ENCODE data around the gene PTGES3L. TPM values are rescaled to one million over a fixed set of nuclear protein-coding genes. Genes with fewer than 3 reads are reported as not detected.
"Not testable (repeated sequence)": the region's sequence is repeated elsewhere in the genome, so short reads cannot be mapped to it uniquely, and the experiment has no call there.

Gene PTGES3L
- total and polyA plus RNA-seq, 5 experiments from 2014 or later, result 0.30 to 0.51 (median 0.44) TPM; not detected in 1

GRCh38 chr17:42992872-42993271 lies 13.0 kb upstream of the PTGES3L start:
- ATAC-seq, result no peak
- POLR2A ChIA-PET, result interaction anchor here (0.6 kb wide), 2 partner anchors 9 to 28 kb away, joined by 3 read pairs; no protein-coding TSS in a partner anchor
- no peak for DNase-seq
- H3K27ac Mint-ChIP-seq, result peak overlapping the region in 2 of 10 donors; percentile 49 to 62
- H3K9me3 Mint-ChIP-seq, result no peaks in the 10 kb centered on the region
- H3K27me3 Mint-ChIP-seq, result no peaks in the 10 kb centered on the region
- H3K4me1 Mint-ChIP-seq, result peaks cover 3 to 13% (median 6%) of the 10 kb centered on the region in 4 donors
- no peak overlapping the region for H3K4me3 Mint-ChIP-seq
- peaks cover 5 to 52% (median 22%) of the 10 kb centered on the region in 3 donors for H3K36me3 Mint-ChIP-seq

DNA sequence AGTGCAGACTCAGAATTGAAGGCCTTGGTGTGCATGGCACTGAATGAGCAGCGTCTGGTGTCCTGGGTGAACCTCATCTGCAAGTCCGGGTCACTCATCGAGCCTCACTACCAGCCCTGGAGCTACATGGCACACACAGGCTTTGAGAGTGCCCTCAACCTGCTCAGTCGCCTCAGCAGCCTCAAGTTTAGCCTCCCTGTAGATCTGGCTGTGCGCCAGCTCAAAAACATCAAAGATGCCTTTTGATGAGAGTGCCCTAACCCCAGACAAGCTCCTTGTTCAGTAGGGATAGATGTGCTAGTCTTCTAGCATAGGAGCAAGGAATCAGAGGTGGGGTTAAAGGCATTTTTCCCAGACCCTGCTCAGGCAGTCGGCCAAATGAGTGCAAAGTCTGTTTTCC lies 11.6 kb upstream of the PTGES3L start:
- DNase-seq, result no peak
- H3K36me3 Mint-ChIP-seq, result peaks cover 5 to 66% (median 22%) of the 10 kb centered on the region in 3 donors
- POLR2A ChIA-PET, result interaction anchor here (0.6 to 1.1 kb wide), 2 partner anchors 8 to 369 kb away, joined by 4 to 6 read pairs; no protein-coding TSS in a partner anchor
- H3K9me3 Mint-ChIP-seq, result no peaks in the 10 kb centered on the region
- no peak overlapping the region for H3K4me3 Mint-ChIP-seq
- H3K4me1 Mint-ChIP-seq, result peaks cover 0 to 6% (median 2%) of the 10 kb centered on the region in 4 donors
- no peaks in the 10 kb centered on the region for H3K27me3 Mint-ChIP-seq
- peak overlapping the region in 1 of 10 donors; percentile 13 for H3K27ac Mint-ChIP-seq
- no peak for ATAC-seq

GRCh38 chr17:42989726-42990652 lies 10.1 kb upstream of the PTGES3L start:
- no peak overlapping the region for H3K4me3 Mint-ChIP-seq
- H3K36me3 Mint-ChIP-seq, result peaks cover 5 to 78% (median 24%) of the 10 kb centered on the region in 3 donors
- peak overlapping the region in 2 of 10 donors; percentile 20 for H3K27ac Mint-ChIP-seq
- no peaks in the 10 kb centered on the region for H3K27me3 Mint-ChIP-seq
- no peaks in the 10 kb centered on the region for H3K9me3 Mint-ChIP-seq
- ATAC-seq (no peak), DNase-seq (no peak)
- H3K4me1 Mint-ChIP-seq, result peaks cover 0 to 16% (median 4%) of the 10 kb centered on the region in 4 donors
- POLR2A ChIA-PET, result no interaction called here

DNA sequence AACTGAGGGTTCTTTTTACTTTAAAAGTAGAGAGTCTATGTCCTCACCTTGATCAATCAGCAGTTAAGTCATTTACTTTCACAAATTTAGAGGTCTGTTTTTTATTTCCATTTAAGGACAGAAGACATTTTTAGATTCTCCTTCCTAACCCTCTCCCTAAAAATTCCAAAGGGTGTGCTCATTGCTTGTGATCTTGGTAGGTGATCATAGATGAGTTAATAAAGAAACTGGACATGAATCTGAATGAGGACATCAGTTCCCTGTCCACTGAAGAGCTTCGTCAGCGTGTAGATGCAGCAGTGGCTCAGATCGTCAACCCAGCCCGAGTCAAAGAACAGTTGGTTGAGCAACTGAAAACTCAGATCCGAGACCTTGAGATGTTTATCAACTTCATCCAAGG lies 9.3 kb upstream of the PTGES3L start:
- ATAC-seq, result no peak

GRCh38 chr17:42985225-42985624 lies 5.3 kb upstream of the PTGES3L start:
- ATAC-seq (no peak), DNase-seq (peak in 1 of 10 donors; percentile 17)
- POLR2A ChIA-PET, result interaction anchor here (0.6 to 2.1 kb wide), 2 partner anchors 13 to 414 kb away, joined by 4 to 17 read pairs; partner anchors contain the start of gene RPL27
- H3K36me3 Mint-ChIP-seq, result peaks cover 4 to 62% (median 21%) of the 10 kb centered on the region in 3 donors
- no peaks in the 10 kb centered on the region for H3K9me3 Mint-ChIP-seq
- no peaks in the 10 kb centered on the region for H3K27me3 Mint-ChIP-seq
- H3K27ac Mint-ChIP-seq, result peak overlapping the region in 3 of 10 donors; percentile 17 to 81 (median 72)
- peaks cover 11 to 51% (median 28%) of the 10 kb centered on the region in 4 donors for H3K4me1 Mint-ChIP-seq
- peak overlapping the region in 1 of 10 donors; percentile 63 for H3K4me3 Mint-ChIP-seq

More for the DNA sequence above, 9.3 kb upstream of the PTGES3L start:
- H3K9me3 Mint-ChIP-seq, result no peaks in the 10 kb centered on the region
- peaks cover 5 to 86% (median 27%) of the 10 kb centered on the region in 3 donors for H3K36me3 Mint-ChIP-seq
- no peaks in the 10 kb centered on the region for H3K27me3 Mint-ChIP-seq
- POLR2A ChIA-PET, result no interaction called here
- H3K4me3 Mint-ChIP-seq, result no peak overlapping the region
- peaks cover 0 to 24% (median 6%) of the 10 kb centered on the region in 4 donors for H3K4me1 Mint-ChIP-seq
- peak overlapping the region in 1 of 10 donors; percentile 75 for H3K27ac Mint-ChIP-seq
- no peak for DNase-seq

DNA sequence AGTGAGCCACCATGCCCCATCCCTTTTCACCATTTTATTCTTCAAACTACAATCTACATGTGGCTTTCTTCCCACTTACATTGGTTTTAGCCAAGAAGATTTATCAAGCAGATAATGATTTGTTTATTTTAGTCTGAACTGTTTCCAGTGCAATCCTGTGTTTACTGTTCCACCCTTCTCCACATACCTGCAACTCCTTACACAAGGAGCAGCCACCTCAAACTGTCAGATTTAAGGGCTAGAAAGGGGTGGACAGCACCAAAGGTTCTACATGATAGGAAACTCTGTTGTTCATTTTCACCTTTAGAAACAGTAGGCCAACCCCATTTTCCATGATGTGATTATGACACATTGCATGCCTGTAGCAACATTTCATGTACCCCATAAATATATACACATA lies 2.4 kb upstream of the PTGES3L start:
- DNase-seq, result no peak
- H3K4me3 Mint-ChIP-seq, result peak overlapping the region in 9 of 10 donors; percentile 25 to 97 (median 94)
- H3K27me3 Mint-ChIP-seq, result no peaks in the 10 kb centered on the region
- peaks cover 16 to 61% (median 40%) of the 10 kb centered on the region in 4 donors for H3K4me1 Mint-ChIP-seq
- H3K27ac Mint-ChIP-seq, result peak overlapping the region in 6 of 10 donors; percentile 37 to 96 (median 57)
- POLR2A ChIA-PET, result no interaction called here
- H3K9me3 Mint-ChIP-seq, result no peaks in the 10 kb centered on the region
- peaks cover 0 to 33% (median 5%) of the 10 kb centered on the region in 3 donors for H3K36me3 Mint-ChIP-seq
- ATAC-seq, result no peak

GRCh38 chr17:42980766-42981397 lies 1.0 kb upstream of the PTGES3L start:
- Mint-ChIP-seq H3K9me3 (no peaks in the 10 kb centered on the region), H3K4me1 (peaks cover 16 to 57% (median 40%) of the 10 kb centered on the region in 4 donors), H3K4me3 (peak overlapping the region; percentile 91 to 97 (median 94)), H3K27ac (peak overlapping the region; percentile 75 to 99 (median 94)), H3K27me3 (no peaks in the 10 kb centered on the region), H3K36me3 (peaks cover 0 to 21% (median 5%) of the 10 kb centered on the region in 3 donors)
- peak; percentile 77 to 81 for ATAC-seq
- POLR2A ChIA-PET, result interaction anchor here (0.6 to 2.9 kb wide), 4 partner anchors 17 to 386 kb away, joined by 3 to 18 read pairs (median 4); partner anchors contain the start of gene RPL27
- peak; percentile 26 to 72 (median 48) for DNase-seq

GRCh38 chr17:42980274-42980765 lies 440 bp upstream of the PTGES3L start, which contains the start of gene RUNDC1:
Gene RUNDC1, plus strand, starts transcription at chr17:42980565. Its CDS starts 12 bp downstream, at chr17:42980577.
- ATAC-seq (peak; percentile 85 to 90), DNase-seq (peak; percentile 85 to 94 (median 89))
- no peaks in the 10 kb centered on the region for H3K9me3 Mint-ChIP-seq
- H3K27me3 Mint-ChIP-seq, result no peaks in the 10 kb centered on the region
- POLR2A ChIA-PET, result interaction anchor here (0.8 to 2.9 kb wide), 6 partner anchors 12 to 380 kb away, joined by 3 to 18 read pairs (median 4); partner anchors contain the start of genes BECN1 and RPL27
- H3K36me3 Mint-ChIP-seq, result peaks cover 0 to 16% (median 2%) of the 10 kb centered on the region in 3 donors
- peaks cover 16 to 51% (median 39%) of the 10 kb centered on the region in 4 donors for H3K4me1 Mint-ChIP-seq
- peak within 1 kb of the TSS; percentile 92 to 99 (median 96) for H3K27ac Mint-ChIP-seq
- peak within 1 kb of the TSS; percentile 91 to 100 (median 98) for H3K4me3 Mint-ChIP-seq

- DNase-seq, H3K36me3 Mint-ChIP-seq, H3K9me3 Mint-ChIP-seq, H3K4me3 Mint-ChIP-seq, POLR2A ChIA-PET, ATAC-seq, H3K27me3 Mint-ChIP-seq: not testable (repeated sequence)
- H3K4me1 Mint-ChIP-seq, result peaks cover 7 to 19% (median 14%) of the 10 kb centered on the region in 4 donors
- peak overlapping the region in 1 of 10 donors; percentile 14 for H3K27ac Mint-ChIP-seq
These were observed 4.2 kb downstream of the PTGES3L start for GRCh38 chr17:42975701-42976100.

- Mint-ChIP-seq H3K4me1 (peaks cover 5 to 14% (median 12%) of the 10 kb centered on the region in 4 donors), H3K9me3 (no peaks in the 10 kb centered on the region), H3K27me3 (peaks cover 0 to 2% (median 0%) of the 10 kb centered on the region in 5 donors), H3K4me3 (no peak overlapping the region), H3K27ac (peak overlapping the region in 2 of 10 donors; percentile 48 to 83), H3K36me3 (no peaks in the 10 kb centered on the region)
- ATAC-seq (no peak), DNase-seq (no peak)
- POLR2A ChIA-PET, result interaction anchor here (0.7 to 1.2 kb wide), 2 partner anchors 196 to 1321 kb away, joined by 3 read pairs; partner anchors contain the start of gene NBR1
These were observed 4.6 kb downstream of the PTGES3L start for GRCh38 chr17:42975265-42975664.

GRCh38 chr17:42973323-42973722 lies 6.6 kb downstream of the PTGES3L start:
- H3K4me1 Mint-ChIP-seq, H3K27ac Mint-ChIP-seq, H3K4me3 Mint-ChIP-seq, DNase-seq, H3K36me3 Mint-ChIP-seq, H3K27me3 Mint-ChIP-seq, ATAC-seq, POLR2A ChIA-PET, H3K9me3 Mint-ChIP-seq: not testable (repeated sequence)

GRCh38 chr17:42971589-42971988 lies 8.3 kb downstream of the PTGES3L start:
- POLR2A ChIA-PET, result no interaction called here
- ATAC-seq, result no peak
- Mint-ChIP-seq H3K27me3 (peaks cover 0 to 2% (median 0%) of the 10 kb centered on the region in 5 donors), H3K4me1 (peaks cover 0 to 2% (median 0%) of the 10 kb centered on the region in 4 donors), H3K36me3 (no peaks in the 10 kb centered on the region), H3K27ac (no peak overlapping the region), H3K4me3 (no peak overlapping the region), H3K9me3 (no peaks in the 10 kb centered on the region)
- DNase-seq, result no peak
